HepG2 (cell line): Measurements from ENCODE around the gene NIN. TPM values are rescaled to one million over a fixed set of nuclear protein-coding genes. Genes with fewer than 3 reads are reported as not detected.

Experiments used
- BORCS8-MEF2B ChIP-seq: sonication (generic); formaldehyde crosslinking; IDR thresholded peaks from 2 replicates; pipeline ENCODE4 v1.8.0; 2022; ENCODE audit warnings: mild to moderate bottlenecking, missing genetic modification reagents
- HOXA3 ChIP-seq: sonication (generic); formaldehyde crosslinking; IDR thresholded peaks from 2 replicates; pipeline ENCODE4 v1.5.0; 2020; ENCODE audit warnings: missing genetic modification reagents
- HOXA5 ChIP-seq: sonication (generic); formaldehyde crosslinking; IDR thresholded peaks from 2 replicates; pipeline ENCODE4 v1.4.0; 2020; ENCODE audit warnings: missing genetic modification reagents
- MAFK ChIP-seq, 2 experiments: IDR thresholded peaks in 1 of 2; conservative IDR thresholded peaks in 1 of 2; 2 replicates each; pipeline ENCODE4 v1.6.1; 2011; ENCODE audit warnings: improper control_type of control experiment in 2 of 2, low read length in 2 of 2
- NAIF1 ChIP-seq: sonication (generic); formaldehyde crosslinking; IDR thresholded peaks from 2 replicates; pipeline ENCODE4 v1.5.0; 2020; ENCODE audit warnings: mild to moderate bottlenecking, missing genetic modification reagents, borderline replicate concordance
- NCOR1 ChIP-seq: fragments of 200-600 bp; sonication (generic); IDR thresholded peaks from 2 replicates; pipeline ENCODE4 v1.7.0; 2017; ENCODE audit warnings: antibody characterized with exemption, low read length, borderline replicate concordance
- PAX8 ChIP-seq: sonication (generic); formaldehyde crosslinking; IDR thresholded peaks from 2 replicates; pipeline ENCODE4 v1.8.0; 2022; ENCODE audit warnings: mild to moderate bottlenecking, missing genetic modification reagents, borderline replicate concordance
- SOX5 ChIP-seq: IDR thresholded peaks from 2 replicates; pipeline ENCODE4 v1.6.1; 2016; ENCODE audit warnings: borderline replicate concordance
- SOX6 ChIP-seq, 2 experiments: fragments of 450-650 bp in 1 of 2; sonication (generic) in 1 of 2; formaldehyde crosslinking in 1 of 2; IDR thresholded peaks; 2 replicates each; pipeline versions ENCODE4 v1.4.0 to v1.6.1; 2017 to 2020; ENCODE audit warnings: antibody characterized with exemption in 1 of 2, mild to moderate bottlenecking in 1 of 2, missing genetic modification reagents in 1 of 2
- SP2 ChIP-seq: sonication (generic); formaldehyde crosslinking; IDR thresholded peaks from 2 replicates; pipeline ENCODE4 v1.5.1; 2020; ENCODE audit warnings: mild to moderate bottlenecking, missing genetic modification reagents
- ZFYVE20 ChIP-seq: sonication (generic); formaldehyde crosslinking; IDR thresholded peaks from 2 replicates; pipeline ENCODE4 v1.8.0; 2023; ENCODE audit warnings: low read depth, mild to moderate bottlenecking, moderate library complexity, missing genetic modification reagents, borderline replicate concordance
- ZNF563 ChIP-seq: sonication (generic); formaldehyde crosslinking; IDR thresholded peaks from 2 replicates; pipeline ENCODE4 v1.8.0; 2022; ENCODE audit warnings: mild to moderate bottlenecking, moderate library complexity, missing genetic modification reagents
- ZNF737 ChIP-seq: sonication (generic); formaldehyde crosslinking; IDR thresholded peaks from 2 replicates; pipeline ENCODE4 v1.5.0; 2020; ENCODE audit warnings: missing genetic modification reagents, mild to moderate bottlenecking, borderline replicate concordance
- ZNF781 ChIP-seq: sonication (generic); formaldehyde crosslinking; IDR thresholded peaks from 2 replicates; pipeline ENCODE4 v1.5.1; 2020; ENCODE audit warnings: borderline replicate concordance, mild to moderate bottlenecking, missing genetic modification reagents; ENCODE audit errors: not compliant biosample characterization
- ZNF788 ChIP-seq: sonication (generic); formaldehyde crosslinking; IDR thresholded peaks from 2 replicates; pipeline ENCODE4 v1.5.0; 2020; ENCODE audit warnings: mild to moderate bottlenecking, missing genetic modification reagents, borderline replicate concordance
- polyA plus RNA-seq, 8 experiments: library from polyadenylated mRNA; depleted of rRNA in 3 of 8; stranded (reverse) in 7 of 8; unstranded in 1 of 8; fragments of >200 nt; fragmentation: Illumina TruSeq in 4 of 8; extraction: Trizol in 4 of 8; gene quantifications; 2 replicates each; pipeline versions ENCODE4 v1.2.1 to v1.2.3, GENCODE V29; 2011 to 2016; ENCODE audit warnings: low read depth in 4 of 8, missing spikeins in 1 of 8, mixed read lengths in 1 of 8; ENCODE audit not compliant: insufficient read depth in 1 of 8
- total RNA-seq, 5 experiments: library from RNA; depleted of rRNA; stranded (reverse); fragments of >200 nt; fragmentation: Illumina TruSeq; extraction: Trizol; gene quantifications; 2 replicates each; pipeline ENCODE4 v1.2.3, GENCODE V29; 2016; ENCODE audit warnings: low read depth in 1 of 5
- TF ChIP-seq, protein P1 (sequence below): sonication (generic); formaldehyde crosslinking; IDR thresholded peaks from 2 replicates; pipeline ENCODE4; 2020; ENCODE audit warnings: missing genetic modification reagents, mild to moderate bottlenecking, borderline replicate concordance
- TF ChIP-seq, protein P2 (sequence below): IDR thresholded peaks from 2 replicates; pipeline ENCODE4 v1.4.0; 2020; ENCODE audit warnings: mild to moderate bottlenecking, missing genetic modification reagents
- TF ChIP-seq, protein P3 (sequence below): IDR thresholded peaks from 2 replicates; pipeline ENCODE4 v1.6.1; 2018; ENCODE audit warnings: missing genetic modification reagents
- TF ChIP-seq, protein P4 (sequence below): sonication (generic); formaldehyde crosslinking; IDR thresholded peaks from 2 replicates; pipeline ENCODE4 v1.5.0; 2020; ENCODE audit warnings: missing genetic modification reagents

NIN gene
- total and polyA plus RNA-seq, 2 of the 13 experiments (the other 11 are each of a cell fraction or from before 2014, with no cell fraction given): 2.8 to 9.7 TPM

DNA sequence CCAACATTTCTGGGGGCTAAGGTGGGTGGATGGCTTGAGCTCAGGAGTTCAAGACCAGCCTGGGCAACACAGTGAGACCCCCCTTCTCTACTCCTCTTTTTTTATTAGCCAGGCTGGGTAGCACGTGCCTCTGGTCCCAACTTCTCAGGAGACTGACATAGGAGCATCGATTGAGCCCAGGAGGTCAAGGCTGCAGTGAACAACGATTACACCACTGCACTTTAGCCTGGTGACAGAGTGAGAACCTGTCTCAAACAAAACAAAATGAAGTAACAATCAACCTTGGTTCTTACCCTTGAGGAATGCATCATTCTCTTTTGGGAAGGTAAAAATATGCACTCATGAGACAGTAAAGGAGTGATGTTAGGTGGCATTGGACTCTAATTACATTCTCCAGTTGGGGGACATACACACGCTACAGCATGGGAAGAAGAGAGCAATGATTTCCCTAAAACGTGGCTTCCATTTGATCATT is 3.9 kb upstream of the NIN start (continued):
- TF ChIP-seq, protein P1, sequence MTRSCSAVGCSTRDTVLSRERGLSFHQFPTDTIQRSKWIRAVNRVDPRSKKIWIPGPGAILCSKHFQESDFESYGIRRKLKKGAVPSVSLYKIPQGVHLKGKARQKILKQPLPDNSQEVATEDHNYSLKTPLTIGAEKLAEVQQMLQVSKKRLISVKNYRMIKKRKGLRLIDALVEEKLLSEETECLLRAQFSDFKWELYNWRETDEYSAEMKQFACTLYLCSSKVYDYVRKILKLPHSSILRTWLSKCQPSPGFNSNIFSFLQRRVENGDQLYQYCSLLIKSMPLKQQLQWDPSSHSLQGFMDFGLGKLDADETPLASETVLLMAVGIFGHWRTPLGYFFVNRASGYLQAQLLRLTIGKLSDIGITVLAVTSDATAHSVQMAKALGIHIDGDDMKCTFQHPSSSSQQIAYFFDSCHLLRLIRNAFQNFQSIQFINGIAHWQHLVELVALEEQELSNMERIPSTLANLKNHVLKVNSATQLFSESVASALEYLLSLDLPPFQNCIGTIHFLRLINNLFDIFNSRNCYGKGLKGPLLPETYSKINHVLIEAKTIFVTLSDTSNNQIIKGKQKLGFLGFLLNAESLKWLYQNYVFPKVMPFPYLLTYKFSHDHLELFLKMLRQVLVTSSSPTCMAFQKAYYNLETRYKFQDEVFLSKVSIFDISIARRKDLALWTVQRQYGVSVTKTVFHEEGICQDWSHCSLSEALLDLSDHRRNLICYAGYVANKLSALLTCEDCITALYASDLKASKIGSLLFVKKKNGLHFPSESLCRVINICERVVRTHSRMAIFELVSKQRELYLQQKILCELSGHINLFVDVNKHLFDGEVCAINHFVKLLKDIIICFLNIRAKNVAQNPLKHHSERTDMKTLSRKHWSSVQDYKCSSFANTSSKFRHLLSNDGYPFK (CRISPR knock-in tag): no peak
- TF ChIP-seq, protein P2, sequence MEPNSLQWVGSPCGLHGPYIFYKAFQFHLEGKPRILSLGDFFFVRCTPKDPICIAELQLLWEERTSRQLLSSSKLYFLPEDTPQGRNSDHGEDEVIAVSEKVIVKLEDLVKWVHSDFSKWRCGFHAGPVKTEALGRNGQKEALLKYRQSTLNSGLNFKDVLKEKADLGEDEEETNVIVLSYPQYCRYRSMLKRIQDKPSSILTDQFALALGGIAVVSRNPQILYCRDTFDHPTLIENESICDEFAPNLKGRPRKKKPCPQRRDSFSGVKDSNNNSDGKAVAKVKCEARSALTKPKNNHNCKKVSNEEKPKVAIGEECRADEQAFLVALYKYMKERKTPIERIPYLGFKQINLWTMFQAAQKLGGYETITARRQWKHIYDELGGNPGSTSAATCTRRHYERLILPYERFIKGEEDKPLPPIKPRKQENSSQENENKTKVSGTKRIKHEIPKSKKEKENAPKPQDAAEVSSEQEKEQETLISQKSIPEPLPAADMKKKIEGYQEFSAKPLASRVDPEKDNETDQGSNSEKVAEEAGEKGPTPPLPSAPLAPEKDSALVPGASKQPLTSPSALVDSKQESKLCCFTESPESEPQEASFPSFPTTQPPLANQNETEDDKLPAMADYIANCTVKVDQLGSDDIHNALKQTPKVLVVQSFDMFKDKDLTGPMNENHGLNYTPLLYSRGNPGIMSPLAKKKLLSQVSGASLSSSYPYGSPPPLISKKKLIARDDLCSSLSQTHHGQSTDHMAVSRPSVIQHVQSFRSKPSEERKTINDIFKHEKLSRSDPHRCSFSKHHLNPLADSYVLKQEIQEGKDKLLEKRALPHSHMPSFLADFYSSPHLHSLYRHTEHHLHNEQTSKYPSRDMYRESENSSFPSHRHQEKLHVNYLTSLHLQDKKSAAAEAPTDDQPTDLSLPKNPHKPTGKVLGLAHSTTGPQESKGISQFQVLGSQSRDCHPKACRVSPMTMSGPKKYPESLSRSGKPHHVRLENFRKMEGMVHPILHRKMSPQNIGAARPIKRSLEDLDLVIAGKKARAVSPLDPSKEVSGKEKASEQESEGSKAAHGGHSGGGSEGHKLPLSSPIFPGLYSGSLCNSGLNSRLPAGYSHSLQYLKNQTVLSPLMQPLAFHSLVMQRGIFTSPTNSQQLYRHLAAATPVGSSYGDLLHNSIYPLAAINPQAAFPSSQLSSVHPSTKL: peak; percentile 94
- TF ChIP-seq ZNF781 (CRISPR knock-in tag) (no peak), PAX8 (CRISPR knock-in tag) (no peak), HOXA5 (0 out of 2 replicates have a peak, but pooled peaks have one; percentile 28), ZNF737 (CRISPR knock-in tag) (no peak), ZNF563 (CRISPR knock-in tag) (no peak), ZNF788 (no peak), SOX6 (IDR thresholded peaks at IDR 0.05) (no peak), SOX6 (CRISPR knock-in tag; IDR thresholded peaks at IDR 0.05) (peak; percentile 89), SOX5 (CRISPR knock-in tag) (peak; percentile 71; the same call in 1 of the 2 replicates), ZFYVE20 (CRISPR knock-in tag) (no peak), NCOR1 (peak; percentile 72; the same call in 1 of the 2 replicates), NAIF1 (CRISPR knock-in tag) (no peak), MAFK (conservative IDR thresholded peaks at IDR 0.05 in 1 of 2, IDR thresholded peaks at IDR 0.05 in 1 of 2; ENCODE audit: low read length in 2 of 2) (no peak), HOXA3 (CRISPR knock-in tag) (peak; percentile 63; the same call in 1 of the 2 replicates), SP2 (CRISPR knock-in tag) (no peak), BORCS8-MEF2B (CRISPR knock-in tag) (no peak)
- TF ChIP-seq, protein P3, sequence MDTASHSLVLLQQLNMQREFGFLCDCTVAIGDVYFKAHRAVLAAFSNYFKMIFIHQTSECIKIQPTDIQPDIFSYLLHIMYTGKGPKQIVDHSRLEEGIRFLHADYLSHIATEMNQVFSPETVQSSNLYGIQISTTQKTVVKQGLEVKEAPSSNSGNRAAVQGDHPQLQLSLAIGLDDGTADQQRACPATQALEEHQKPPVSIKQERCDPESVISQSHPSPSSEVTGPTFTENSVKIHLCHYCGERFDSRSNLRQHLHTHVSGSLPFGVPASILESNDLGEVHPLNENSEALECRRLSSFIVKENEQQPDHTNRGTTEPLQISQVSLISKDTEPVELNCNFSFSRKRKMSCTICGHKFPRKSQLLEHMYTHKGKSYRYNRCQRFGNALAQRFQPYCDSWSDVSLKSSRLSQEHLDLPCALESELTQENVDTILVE: no peak
- TF ChIP-seq, protein P4, sequence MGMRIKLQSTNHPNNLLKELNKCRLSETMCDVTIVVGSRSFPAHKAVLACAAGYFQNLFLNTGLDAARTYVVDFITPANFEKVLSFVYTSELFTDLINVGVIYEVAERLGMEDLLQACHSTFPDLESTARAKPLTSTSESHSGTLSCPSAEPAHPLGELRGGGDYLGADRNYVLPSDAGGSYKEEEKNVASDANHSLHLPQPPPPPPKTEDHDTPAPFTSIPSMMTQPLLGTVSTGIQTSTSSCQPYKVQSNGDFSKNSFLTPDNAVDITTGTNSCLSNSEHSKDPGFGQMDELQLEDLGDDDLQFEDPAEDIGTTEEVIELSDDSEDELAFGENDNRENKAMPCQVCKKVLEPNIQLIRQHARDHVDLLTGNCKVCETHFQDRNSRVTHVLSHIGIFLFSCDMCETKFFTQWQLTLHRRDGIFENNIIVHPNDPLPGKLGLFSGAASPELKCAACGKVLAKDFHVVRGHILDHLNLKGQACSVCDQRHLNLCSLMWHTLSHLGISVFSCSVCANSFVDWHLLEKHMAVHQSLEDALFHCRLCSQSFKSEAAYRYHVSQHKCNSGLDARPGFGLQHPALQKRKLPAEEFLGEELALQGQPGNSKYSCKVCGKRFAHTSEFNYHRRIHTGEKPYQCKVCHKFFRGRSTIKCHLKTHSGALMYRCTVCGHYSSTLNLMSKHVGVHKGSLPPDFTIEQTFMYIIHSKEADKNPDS (CRISPR knock-in tag): no peak
